ENCODE results near the gene L3MBTL4.

- TF ChIP-seq POLR2A (IDR thresholded peaks at IDR 0.05): no peak
- no peak for TF ChIP-seq CTCF (IDR thresholded peaks at IDR 0.05)
These were observed 383.7 kb downstream of the L3MBTL4 start for GRCh38 chr18:6031002-6031401.

Data from heart left ventricle (tissue), 13 donors.